WTC11 (cell line): ENCODE data around the gene TRIM22. TPM values are rescaled to one million over a fixed set of nuclear protein-coding genes. Genes with fewer than 3 reads are reported as not detected.

Experiments used
- ATAC-seq: fragments of 200-7000 bp; cut with Tn5 transposase; 2 replicates; pipeline ENCODE4 v1.10.0; 2021; ENCODE audit warnings: mild to moderate bottlenecking, moderate library complexity
- CTCF ChIA-PET: fragments of 300-600 bp; sonication (Branson Sonifier 250); formaldehyde crosslinking; loops from one replicate; lab custom pipeline; 2021; ENCODE audit warnings: antibody characterized with exemption; lab: Charles Lee
- POLR2A ChIA-PET: fragments of 350-600 bp; sonication (Branson Sonifier 250); formaldehyde crosslinking; loops from one replicate; lab custom pipeline; 2021; ENCODE audit warnings: antibody characterized with exemption; lab: Charles Lee
- DNase-seq: peaks from one replicate; pipeline ENCODE4 v3.0.0; 2021; ENCODE audit warnings: low spot score
- H3K27ac Mint-ChIP-seq: 2 replicates; pipeline ENCODE4 v1.8.0; 2021; ENCODE audit warnings: mixed read lengths
- H3K27me3 Mint-ChIP-seq: 2 replicates; pipeline ENCODE4 v1.8.0; 2021; ENCODE audit warnings: low read depth, mild to moderate bottlenecking, moderate library complexity, mixed read lengths
- H3K36me3 Mint-ChIP-seq: 2 replicates; pipeline ENCODE4 v1.8.0; 2021; ENCODE audit warnings: mixed read lengths
- H3K4me1 Mint-ChIP-seq: 2 replicates; pipeline ENCODE4 v1.8.0; 2022; ENCODE audit warnings: mixed read lengths
- H3K4me3 Mint-ChIP-seq: 2 replicates; pipeline ENCODE4 v1.8.0; 2021; ENCODE audit warnings: mild to moderate bottlenecking, moderate library complexity, mixed read lengths
- H3K9me3 Mint-ChIP-seq: 2 replicates; pipeline ENCODE4 v1.8.0; 2021; ENCODE audit warnings: mixed read lengths
- ELF4 ChIP-seq: sonication (generic); formaldehyde crosslinking; IDR thresholded peaks from 2 replicates; pipeline ENCODE4 v1.8.1; 2022; ENCODE audit warnings: low read depth, mild to moderate bottlenecking, moderate library complexity, missing genetic modification reagents
- HMGA2 ChIP-seq: fragments of 250-450 bp; sonication (Bioruptor Pico); IDR thresholded peaks from 2 replicates; pipeline ENCODE4 v1.4.0; 2021; ENCODE audit warnings: mild to moderate bottlenecking, moderate library complexity
- KAT7 ChIP-seq: sonication (generic); formaldehyde crosslinking; IDR thresholded peaks from 2 replicates; pipeline ENCODE4 v1.8.1; 2023; ENCODE audit warnings: missing genetic modification reagents, mild to moderate bottlenecking, borderline replicate concordance
- MXD4 ChIP-seq: fragments of 250-450 bp; sonication (Bioruptor Pico); IDR thresholded peaks from 2 replicates; pipeline ENCODE4 v1.8.0; 2021; ENCODE audit warnings: mild to moderate bottlenecking, moderate library complexity, borderline replicate concordance
- PRRX2 ChIP-seq: fragments of 250-450 bp; sonication (Bioruptor Pico); IDR thresholded peaks from 2 replicates; pipeline ENCODE4 v1.8.0; 2021; ENCODE audit warnings: mild to moderate bottlenecking
- TCF7 ChIP-seq: sonication (generic); formaldehyde crosslinking; IDR thresholded peaks from 2 replicates; pipeline ENCODE4 v1.8.0; 2022; ENCODE audit warnings: mild to moderate bottlenecking, low read depth, missing genetic modification reagents, moderate library complexity
- ZNF138 ChIP-seq: sonication (generic); formaldehyde crosslinking; conservative IDR thresholded peaks from 2 replicates; pipeline ENCODE4 v1.8.1; 2022; ENCODE audit warnings: mild to moderate bottlenecking, moderate library complexity, missing genetic modification reagents
- ZNF671 ChIP-seq: fragments of 250-450 bp; sonication (Bioruptor Pico); IDR thresholded peaks from 2 replicates; pipeline ENCODE4 v1.8.0; 2021; ENCODE audit warnings: mild to moderate bottlenecking
- total RNA-seq: library from RNA; stranded (reverse); gene quantifications from 3 replicates; pipeline ENCODE4 v1.2.3, GENCODE V29; 2021
- TF ChIP-seq, protein P1 (sequence below): sonication (generic); formaldehyde crosslinking; IDR thresholded peaks from 2 replicates; pipeline ENCODE4 v1.8.0; 2022; ENCODE audit warnings: mild to moderate bottlenecking, missing genetic modification reagents
- TF ChIP-seq, protein P2 (sequence below): sonication (generic); formaldehyde crosslinking; IDR thresholded peaks from 2 replicates; pipeline ENCODE4 v1.8.1; 2022; ENCODE audit warnings: missing genetic modification reagents, borderline replicate concordance
- TF ChIP-seq, protein P3 (sequence below): sonication (generic); formaldehyde crosslinking; IDR thresholded peaks from 2 replicates; pipeline ENCODE4 v1.8.1; 2023; ENCODE audit warnings: mild to moderate bottlenecking, moderate library complexity, missing genetic modification reagents
- TF ChIP-seq, protein P4 (sequence below): sonication (generic); formaldehyde crosslinking; IDR thresholded peaks from 2 replicates; pipeline ENCODE4 v1.8.0; 2022; ENCODE audit warnings: mild to moderate bottlenecking, missing genetic modification reagents
- TF ChIP-seq, protein P5 (sequence below): sonication (generic); formaldehyde crosslinking; conservative IDR thresholded peaks from 2 replicates; pipeline ENCODE4 v1.8.1; 2023; ENCODE audit warnings: mild to moderate bottlenecking, low read depth, missing genetic modification reagents, moderate library complexity
- TF ChIP-seq, protein P6 (sequence below): fragments of 250-450 bp; sonication (Bioruptor Pico); IDR thresholded peaks from 2 replicates; pipeline ENCODE4 v1.8.0; 2021; ENCODE audit warnings: mild to moderate bottlenecking
- TF ChIP-seq, protein P7 (sequence below): sonication (generic); formaldehyde crosslinking; IDR thresholded peaks from 2 replicates; pipeline ENCODE4 v1.8.1; 2023; ENCODE audit warnings: mild to moderate bottlenecking, missing genetic modification reagents, moderate library complexity

TRIM22 gene
- total RNA-seq, 1 experiment from 2014 or later = 78.9 TPM

DNA sequence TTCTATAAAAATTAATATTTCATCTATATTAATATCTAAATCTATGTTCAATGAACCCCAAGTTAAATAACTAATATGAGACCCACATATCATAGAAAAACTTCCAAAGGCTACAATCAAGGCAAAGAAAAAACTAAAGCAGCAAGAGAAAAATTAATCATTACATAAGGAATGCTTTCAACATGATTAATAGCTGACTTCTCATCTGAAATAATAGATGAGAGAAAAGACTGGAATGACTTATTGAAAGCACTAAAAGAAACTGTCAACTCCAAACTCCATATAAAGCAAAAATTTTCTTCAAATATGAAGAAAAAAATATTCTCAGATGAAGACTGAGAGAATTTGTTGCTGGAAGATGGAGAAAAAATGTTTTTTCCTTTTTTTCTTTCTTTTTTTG is 17.8 kb upstream of the TRIM22 start:
- ChIA-PET POLR2A (no interaction called here), CTCF (no interaction called here)
- Mint-ChIP-seq H3K4me1 (no peaks in the 10 kb centered on the region), H3K27ac (no peak overlapping the region), H3K27me3 (no peaks in the 10 kb centered on the region), H3K9me3 (peaks cover 9% of the 10 kb centered on the region), H3K4me3 (no peak overlapping the region), H3K36me3 (peaks cover 42% of the 10 kb centered on the region)
- ATAC-seq (no peak), DNase-seq (no peak)
- TF ChIP-seq, protein P1, sequence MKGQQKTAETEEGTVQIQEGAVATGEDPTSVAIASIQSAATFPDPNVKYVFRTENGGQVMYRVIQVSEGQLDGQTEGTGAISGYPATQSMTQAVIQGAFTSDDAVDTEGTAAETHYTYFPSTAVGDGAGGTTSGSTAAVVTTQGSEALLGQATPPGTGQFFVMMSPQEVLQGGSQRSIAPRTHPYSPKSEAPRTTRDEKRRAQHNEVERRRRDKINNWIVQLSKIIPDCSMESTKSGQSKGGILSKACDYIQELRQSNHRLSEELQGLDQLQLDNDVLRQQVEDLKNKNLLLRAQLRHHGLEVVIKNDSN = no peak
- TF ChIP-seq ZNF138 (CRISPR knock-in tag) = no peak
- no peak for TF ChIP-seq MXD4 (CRISPR knock-in tag)
- TF ChIP-seq, protein P2, sequence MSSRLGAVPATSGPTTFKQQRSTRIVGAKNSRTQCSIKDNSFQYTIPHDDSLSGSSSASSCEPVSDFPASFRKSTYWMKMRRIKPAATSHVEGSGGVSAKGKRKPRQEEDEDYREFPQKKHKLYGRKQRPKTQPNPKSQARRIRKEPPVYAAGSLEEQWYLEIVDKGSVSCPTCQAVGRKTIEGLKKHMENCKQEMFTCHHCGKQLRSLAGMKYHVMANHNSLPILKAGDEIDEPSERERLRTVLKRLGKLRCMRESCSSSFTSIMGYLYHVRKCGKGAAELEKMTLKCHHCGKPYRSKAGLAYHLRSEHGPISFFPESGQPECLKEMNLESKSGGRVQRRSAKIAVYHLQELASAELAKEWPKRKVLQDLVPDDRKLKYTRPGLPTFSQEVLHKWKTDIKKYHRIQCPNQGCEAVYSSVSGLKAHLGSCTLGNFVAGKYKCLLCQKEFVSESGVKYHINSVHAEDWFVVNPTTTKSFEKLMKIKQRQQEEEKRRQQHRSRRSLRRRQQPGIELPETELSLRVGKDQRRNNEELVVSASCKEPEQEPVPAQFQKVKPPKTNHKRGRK (CRISPR knock-in tag) = no peak
- TF ChIP-seq, protein P3, sequence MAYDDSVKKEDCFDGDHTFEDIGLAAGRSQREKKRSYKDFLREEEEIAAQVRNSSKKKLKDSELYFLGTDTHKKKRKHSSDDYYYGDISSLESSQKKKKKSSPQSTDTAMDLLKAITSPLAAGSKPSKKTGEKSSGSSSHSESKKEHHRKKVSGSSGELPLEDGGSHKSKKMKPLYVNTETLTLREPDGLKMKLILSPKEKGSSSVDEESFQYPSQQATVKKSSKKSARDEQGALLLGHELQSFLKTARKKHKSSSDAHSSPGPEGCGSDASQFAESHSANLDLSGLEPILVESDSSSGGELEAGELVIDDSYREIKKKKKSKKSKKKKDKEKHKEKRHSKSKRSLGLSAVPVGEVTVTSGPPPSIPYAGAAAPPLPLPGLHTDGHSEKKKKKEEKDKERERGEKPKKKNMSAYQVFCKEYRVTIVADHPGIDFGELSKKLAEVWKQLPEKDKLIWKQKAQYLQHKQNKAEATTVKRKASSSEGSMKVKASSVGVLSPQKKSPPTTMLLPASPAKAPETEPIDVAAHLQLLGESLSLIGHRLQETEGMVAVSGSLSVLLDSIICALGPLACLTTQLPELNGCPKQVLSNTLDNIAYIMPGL (CRISPR knock-in tag) = no peak
- TF ChIP-seq, protein P4, sequence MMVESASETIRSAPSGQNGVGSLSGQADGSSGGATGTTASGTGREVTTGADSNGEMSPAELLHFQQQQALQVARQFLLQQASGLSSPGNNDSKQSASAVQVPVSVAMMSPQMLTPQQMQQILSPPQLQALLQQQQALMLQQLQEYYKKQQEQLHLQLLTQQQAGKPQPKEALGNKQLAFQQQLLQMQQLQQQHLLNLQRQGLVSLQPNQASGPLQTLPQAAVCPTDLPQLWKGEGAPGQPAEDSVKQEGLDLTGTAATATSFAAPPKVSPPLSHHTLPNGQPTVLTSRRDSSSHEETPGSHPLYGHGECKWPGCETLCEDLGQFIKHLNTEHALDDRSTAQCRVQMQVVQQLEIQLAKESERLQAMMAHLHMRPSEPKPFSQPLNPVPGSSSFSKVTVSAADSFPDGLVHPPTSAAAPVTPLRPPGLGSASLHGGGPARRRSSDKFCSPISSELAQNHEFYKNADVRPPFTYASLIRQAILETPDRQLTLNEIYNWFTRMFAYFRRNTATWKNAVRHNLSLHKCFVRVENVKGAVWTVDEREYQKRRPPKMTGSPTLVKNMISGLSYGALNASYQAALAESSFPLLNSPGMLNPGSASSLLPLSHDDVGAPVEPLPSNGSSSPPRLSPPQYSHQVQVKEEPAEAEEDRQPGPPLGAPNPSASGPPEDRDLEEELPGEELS = no peak
- no peak for TF ChIP-seq HMGA2 (CRISPR knock-in tag)
- TF ChIP-seq, protein P5, sequence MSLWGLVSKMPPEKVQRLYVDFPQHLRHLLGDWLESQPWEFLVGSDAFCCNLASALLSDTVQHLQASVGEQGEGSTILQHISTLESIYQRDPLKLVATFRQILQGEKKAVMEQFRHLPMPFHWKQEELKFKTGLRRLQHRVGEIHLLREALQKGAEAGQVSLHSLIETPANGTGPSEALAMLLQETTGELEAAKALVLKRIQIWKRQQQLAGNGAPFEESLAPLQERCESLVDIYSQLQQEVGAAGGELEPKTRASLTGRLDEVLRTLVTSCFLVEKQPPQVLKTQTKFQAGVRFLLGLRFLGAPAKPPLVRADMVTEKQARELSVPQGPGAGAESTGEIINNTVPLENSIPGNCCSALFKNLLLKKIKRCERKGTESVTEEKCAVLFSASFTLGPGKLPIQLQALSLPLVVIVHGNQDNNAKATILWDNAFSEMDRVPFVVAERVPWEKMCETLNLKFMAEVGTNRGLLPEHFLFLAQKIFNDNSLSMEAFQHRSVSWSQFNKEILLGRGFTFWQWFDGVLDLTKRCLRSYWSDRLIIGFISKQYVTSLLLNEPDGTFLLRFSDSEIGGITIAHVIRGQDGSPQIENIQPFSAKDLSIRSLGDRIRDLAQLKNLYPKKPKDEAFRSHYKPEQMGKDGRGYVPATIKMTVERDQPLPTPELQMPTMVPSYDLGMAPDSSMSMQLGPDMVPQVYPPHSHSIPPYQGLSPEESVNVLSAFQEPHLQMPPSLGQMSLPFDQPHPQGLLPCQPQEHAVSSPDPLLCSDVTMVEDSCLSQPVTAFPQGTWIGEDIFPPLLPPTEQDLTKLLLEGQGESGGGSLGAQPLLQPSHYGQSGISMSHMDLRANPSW (CRISPR knock-in tag) = no peak
- TF ChIP-seq, protein P6, sequence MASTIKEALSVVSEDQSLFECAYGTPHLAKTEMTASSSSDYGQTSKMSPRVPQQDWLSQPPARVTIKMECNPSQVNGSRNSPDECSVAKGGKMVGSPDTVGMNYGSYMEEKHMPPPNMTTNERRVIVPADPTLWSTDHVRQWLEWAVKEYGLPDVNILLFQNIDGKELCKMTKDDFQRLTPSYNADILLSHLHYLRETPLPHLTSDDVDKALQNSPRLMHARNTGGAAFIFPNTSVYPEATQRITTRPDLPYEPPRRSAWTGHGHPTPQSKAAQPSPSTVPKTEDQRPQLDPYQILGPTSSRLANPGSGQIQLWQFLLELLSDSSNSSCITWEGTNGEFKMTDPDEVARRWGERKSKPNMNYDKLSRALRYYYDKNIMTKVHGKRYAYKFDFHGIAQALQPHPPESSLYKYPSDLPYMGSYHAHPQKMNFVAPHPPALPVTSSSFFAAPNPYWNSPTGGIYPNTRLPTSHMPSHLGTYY (CRISPR knock-in tag) = no peak
- no peak for TF ChIP-seq KAT7 (CRISPR knock-in tag)

DNA sequence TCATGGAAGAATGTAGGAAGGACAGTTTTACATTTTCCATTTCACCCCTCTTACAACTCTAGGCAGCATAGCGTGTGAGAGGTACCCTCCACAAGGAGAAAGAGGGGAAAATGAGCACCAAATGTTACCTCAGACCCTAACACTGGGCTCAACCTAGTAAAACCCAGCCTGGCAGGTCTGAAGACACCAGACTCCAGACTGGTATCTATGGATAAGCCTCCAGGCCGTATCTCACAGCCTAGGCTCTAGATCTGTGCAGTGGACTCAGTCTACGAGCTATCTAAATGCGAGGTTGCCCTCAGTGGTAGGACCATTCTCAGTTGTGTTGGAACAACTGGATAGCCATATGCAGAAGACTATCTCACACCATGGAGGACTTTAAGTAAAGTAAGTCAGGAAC is 15.2 kb upstream of the TRIM22 start:
- ATAC-seq (no peak), DNase-seq (no peak)
- Mint-ChIP-seq H3K4me1 (no peaks in the 10 kb centered on the region), H3K4me3 (no peak overlapping the region), H3K9me3 (peaks cover 13% of the 10 kb centered on the region), H3K27ac (no peak overlapping the region), H3K27me3 (no peaks in the 10 kb centered on the region), H3K36me3 (peaks cover 60% of the 10 kb centered on the region)
- ChIA-PET POLR2A (no interaction called here), CTCF (no interaction called here)
- TF ChIP-seq, protein P5 (CRISPR knock-in tag) = no peak
- TF ChIP-seq ZNF671 (CRISPR knock-in tag) (no peak), TCF7 (CRISPR knock-in tag) (no peak), ELF4 (CRISPR knock-in tag) (no peak), ZNF138 (CRISPR knock-in tag) (no peak), PRRX2 (CRISPR knock-in tag) (no peak)
- TF ChIP-seq, protein P7, sequence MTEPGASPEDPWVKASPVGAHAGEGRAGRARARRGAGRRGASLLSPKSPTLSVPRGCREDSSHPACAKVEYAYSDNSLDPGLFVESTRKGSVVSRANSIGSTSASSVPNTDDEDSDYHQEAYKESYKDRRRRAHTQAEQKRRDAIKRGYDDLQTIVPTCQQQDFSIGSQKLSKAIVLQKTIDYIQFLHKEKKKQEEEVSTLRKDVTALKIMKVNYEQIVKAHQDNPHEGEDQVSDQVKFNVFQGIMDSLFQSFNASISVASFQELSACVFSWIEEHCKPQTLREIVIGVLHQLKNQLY (CRISPR knock-in tag) = no peak
- TF ChIP-seq, protein P2 (CRISPR knock-in tag) = no peak
